ENCODE measurements around the gene NUAK1.
A peak's percentile ranks its signal among the peaks of the same experiment; 100 is the strongest.

NUAK1 gene

GRCh38 chr12:106085213-106085612 is 53.5 kb downstream of the NUAK1 start:
- no peak for DNase-seq

- peak in 1 of 51 donors; percentile 55 for DNase-seq
Measured at GRCh38 chr12:106084759-106085158, 54.0 kb downstream of the NUAK1 start.

- peak in 7 of 51 donors; percentile 19 to 55 (median 36) for DNase-seq
Measured at GRCh38 chr12:106084014-106084671, 54.6 kb downstream of the NUAK1 start.

GRCh38 chr12:106082216-106083175 is 56.3 kb downstream of the NUAK1 start:
- DNase-seq: no peak

- no peak for DNase-seq
Measured at GRCh38 chr12:106081606-106082005, 57.1 kb downstream of the NUAK1 start.

- DNase-seq: no peak
Measured at GRCh38 chr12:106080791-106081170, 58.0 kb downstream of the NUAK1 start.

GRCh38 chr12:106080041-106080790 is 58.5 kb downstream of the NUAK1 start:
- DNase-seq: no peak

- DNase-seq: no peak
Measured at GRCh38 chr12:106079148-106079738, 59.5 kb downstream of the NUAK1 start.

- DNase-seq: peak in 40 of 51 donors; percentile 7 to 83 (median 55)
Measured at GRCh38 chr12:106078358-106079010, 60.3 kb downstream of the NUAK1 start.

- peak in 1 of 51 donors; percentile 29 for DNase-seq
Measured at GRCh38 chr12:106074706-106075392, 63.9 kb downstream of the NUAK1 start.

- no peak for DNase-seq
Measured at GRCh38 chr12:106074361-106074705, 64.4 kb downstream of the NUAK1 start.

GRCh38 chr12:106073179-106073578 is 65.6 kb downstream of the NUAK1 start:
- no peak for DNase-seq

GRCh38 chr12:106072751-106073150 is 66.0 kb downstream of the NUAK1 start:
- no peak for DNase-seq

- no peak for DNase-seq
Measured at GRCh38 chr12:106071686-106072085, 67.1 kb downstream of the NUAK1 start.

GRCh38 chr12:106070611-106071010 is 68.1 kb downstream of the NUAK1 start:
- no peak for DNase-seq

GRCh38 chr12:106070147-106070546 is 68.6 kb downstream of the NUAK1 start:
- DNase-seq: no peak

- DNase-seq: no peak
Measured at GRCh38 chr12:106068296-106068695, 70.5 kb downstream of the NUAK1 start.

GRCh38 chr12:106067606-106068205 is 71.0 kb downstream of the NUAK1 start:
- no peak for DNase-seq

GRCh38 chr12:106066726-106067325 is 71.9 kb downstream of the NUAK1 start:
- DNase-seq: no peak

All from hypothalamus (tissue), 51 donors.